Hepatocyte (in vitro differentiated cells): ENCODE measurements around the gene BABAM1. TPM values are rescaled to one million over a fixed set of nuclear protein-coding genes. Genes with fewer than 3 reads are reported as not detected.
A peak's percentile ranks its signal among the peaks of the same experiment; 100 is the strongest.

Source experiments
- DNase-seq: peaks from one replicate; pipeline ENCODE4 v3.0.0-alpha.2; 2016; ENCODE audit warnings: low spot score
- H2AFZ ChIP-seq: fragments of 200-600 bp; sonication (generic); 2 replicates; pipeline ENCODE4 v1.6.0; 2016; ENCODE audit warnings: antibody characterized with exemption, mild to moderate bottlenecking
- H3K27ac ChIP-seq: fragments of 200-600 bp; sonication (generic); 2 replicates; pipeline ENCODE4 v1.5.1; 2016; ENCODE audit warnings: mild to moderate bottlenecking
- H3K27me3 ChIP-seq: fragments of 200-600 bp; sonication (generic); 2 replicates; pipeline ENCODE4 v1.6.1; 2016
- H3K36me3 ChIP-seq: fragments of 200-600 bp; sonication (generic); replicated peaks from 2 replicates; pipeline ENCODE4 v1.5.1; 2016; ENCODE audit warnings: low read depth; ENCODE audit not compliant: insufficient read depth
- H3K4me1 ChIP-seq: fragments of 200-600 bp; sonication (generic); 2 replicates; pipeline ENCODE4 v1.5.1; 2016; ENCODE audit warnings: mild to moderate bottlenecking, moderate library complexity; ENCODE audit not compliant: insufficient read depth
- H3K4me2 ChIP-seq: fragments of 200-600 bp; sonication (generic); 2 replicates; pipeline ENCODE4 v1.6.0; 2016
- H3K4me3 ChIP-seq: fragments of 200-600 bp; sonication (generic); 2 replicates; pipeline ENCODE4 v1.5.1; 2016; ENCODE audit warnings: mild to moderate bottlenecking
- H3K79me2 ChIP-seq: fragments of 200-600 bp; sonication (generic); 2 replicates; pipeline ENCODE4 v1.6.0; 2017; ENCODE audit warnings: mild to moderate bottlenecking
- H3K9me2 ChIP-seq: fragments of 200-600 bp; sonication (generic); replicated peaks from 2 replicates; pipeline ENCODE4 v1.6.0; 2017; ENCODE audit warnings: mild to moderate bottlenecking; ENCODE audit not compliant: insufficient read depth
- H3K9me3 ChIP-seq: fragments of 200-600 bp; sonication (generic); 2 replicates; pipeline ENCODE4 v1.5.1; 2016; ENCODE audit warnings: low read depth, mild to moderate bottlenecking
- H4K20me1 ChIP-seq: fragments of 200-600 bp; sonication (generic); 2 replicates; pipeline ENCODE4 v1.6.0; 2016; ENCODE audit warnings: mild to moderate bottlenecking; ENCODE audit not compliant: insufficient read depth, poor library complexity, severe bottlenecking
- CTCF ChIP-seq: fragments of 200-600 bp; sonication (generic); IDR thresholded peaks from 2 replicates; pipeline ENCODE4 v1.5.1; 2016; ENCODE audit warnings: antibody characterized with exemption, mild to moderate bottlenecking; ENCODE audit not compliant: poor library complexity
- EZH2 ChIP-seq: fragments of 200-600 bp; sonication (generic); IDR thresholded peaks from 2 replicates; pipeline ENCODE4 v1.6.1; 2016; ENCODE audit warnings: antibody characterized with exemption, mild to moderate bottlenecking, borderline replicate concordance
- EZH2phosphoT487 ChIP-seq: fragments of 200-600 bp; sonication (generic); IDR thresholded peaks from one replicate; pipeline ENCODE4 v1.6.1; 2018; ENCODE audit warnings: antibody characterized with exemption, mild to moderate bottlenecking, low read depth, moderate library complexity; ENCODE audit not compliant: unreplicated experiment, severe bottlenecking
- WGBS: methylation state at CpG from one replicate; pipeline ENCODE4 v1.1.6; 2016; ENCODE audit warnings: low lambda C conversion rate; ENCODE audit errors: missing lambda C conversion rate; 5-methylcytosine and 5-hydroxymethylcytosine counted together
- polyA plus RNA-seq: library from polyadenylated mRNA; unstranded; fragments of >200 nt; fragmentation: Nextera tagmentation; extraction: Ambion mirVana; gene quantifications from 2 replicates; pipeline ENCODE4 v1.2.1, GENCODE V29; 2016
- total RNA-seq: library from RNA; depleted of rRNA; stranded (reverse); fragments of >200 nt; gene quantifications from 2 replicates; pipeline ENCODE4 v1.2.3, GENCODE V29; 2014

Gene BABAM1
- total and polyA plus RNA-seq, 2 experiments from 2014 or later = 63.8 to 94.1 TPM

GRCh38 chr19:17327654-17328516, 60.6 kb downstream of the BABAM1 start:
- Histone ChIP-seq H4K20me1 (no peaks in the 10 kb centered on the region), H3K4me1 (peaks cover 12% of the 10 kb centered on the region), H3K27ac (peak overlapping the region; percentile 85), H3K79me2 (no peaks in the 10 kb centered on the region), H3K4me2 (peak overlapping the region; percentile 94), H3K9me3 (no peaks in the 10 kb centered on the region), H3K36me3 (no peaks in the 10 kb centered on the region), H3K9me2 (no peaks in the 10 kb centered on the region), H2AFZ (peak overlapping the region; percentile 90), H3K27me3 (no peaks in the 10 kb centered on the region), H3K4me3 (no peak overlapping the region)
- 16% methylated on average over 47 of the region's 64 CpGs for WGBS
- TF ChIP-seq EZH2 (no peak), EZH2phosphoT487 (no peak), CTCF (peak; percentile 47)
- DNase-seq = peak; percentile 89

Other genes with a start within 250 kb of the BABAM1 start
- gene CPAMD8, start 240.6 kb upstream of the BABAM1 start, total RNA-seq = 9.3 and 17.6 TPM in 2 replicates
- 7.9 and 8.7 TPM in 2 replicates for gene CPAMD8, start 240.6 kb upstream of the BABAM1 start, polyA plus RNA-seq
- 2.8 and 6.3 TPM in 2 replicates for gene HAUS8, start 192.0 kb upstream of the BABAM1 start, total RNA-seq
- gene HAUS8, start 192.0 kb upstream of the BABAM1 start, polyA plus RNA-seq = 5.5 and 8.5 TPM in 2 replicates
- 29.1 and 32.4 TPM in 2 replicates for gene MYO9B, start 191.7 kb upstream of the BABAM1 start, total RNA-seq
- 29.3 and 29.9 TPM in 2 replicates for gene MYO9B, start 191.7 kb upstream of the BABAM1 start, polyA plus RNA-seq
- 22.4 and 26.9 TPM in 2 replicates for gene USE1, start 52.1 kb upstream of the BABAM1 start, total RNA-seq
- gene USE1, start 52.1 kb upstream of the BABAM1 start, polyA plus RNA-seq = 42.6 and 46.7 TPM in 2 replicates
- gene OCEL1, start 41.2 kb upstream of the BABAM1 start, total RNA-seq = 9.5 and 15.3 TPM in 2 replicates
- 44.7 and 47.7 TPM in 2 replicates for gene OCEL1, start 41.2 kb upstream of the BABAM1 start, polyA plus RNA-seq
- gene NR2F6, start 21.5 kb upstream of the BABAM1 start, total RNA-seq = 116 and 133 TPM in 2 replicates
- gene NR2F6, start 21.5 kb upstream of the BABAM1 start, polyA plus RNA-seq = 157 and 169 TPM in 2 replicates
- 3.0 TPM in 1 of 2 replicates, not detected in the other for gene USHBP1, start 2.7 kb upstream of the BABAM1 start, total RNA-seq
- 0.98 and 1.2 TPM in 2 replicates for gene USHBP1, start 2.7 kb upstream of the BABAM1 start, polyA plus RNA-seq
- 0.28 and 0.90 TPM in 2 replicates for gene ANKLE1, start 14.5 kb downstream of the BABAM1 start, total RNA-seq
- 0.29 and 0.58 TPM in 2 replicates for gene ANKLE1, start 14.5 kb downstream of the BABAM1 start, polyA plus RNA-seq
- 12.9 and 15.9 TPM in 2 replicates for gene ABHD8, start 36.0 kb downstream of the BABAM1 start, total RNA-seq
- gene ABHD8, start 36.0 kb downstream of the BABAM1 start, polyA plus RNA-seq = 17.6 and 19.3 TPM in 2 replicates
- gene MRPL34, start 38.4 kb downstream of the BABAM1 start, total RNA-seq = 47.7 and 61.1 TPM in 2 replicates
- 113 and 131 TPM in 2 replicates for gene MRPL34, start 38.4 kb downstream of the BABAM1 start, polyA plus RNA-seq
- 29.4 and 43.1 TPM in 2 replicates for gene DDA1, start 42.1 kb downstream of the BABAM1 start, total RNA-seq
- gene DDA1, start 42.1 kb downstream of the BABAM1 start, polyA plus RNA-seq = 59.4 and 60.0 TPM in 2 replicates
- 4.6 and 7.3 TPM in 2 replicates for gene ANO8, start 67.4 kb downstream of the BABAM1 start, total RNA-seq
- gene ANO8, start 67.4 kb downstream of the BABAM1 start, polyA plus RNA-seq = 1.1 and 1.9 TPM in 2 replicates
- gene GTPBP3, start 70.1 kb downstream of the BABAM1 start, total RNA-seq = 18.1 and 20.9 TPM in 2 replicates
- gene GTPBP3, start 70.1 kb downstream of the BABAM1 start, polyA plus RNA-seq = 13.2 and 18.1 TPM in 2 replicates
- gene PLVAP, start 109.9 kb downstream of the BABAM1 start, total RNA-seq = 1.4 and 1.8 TPM in 2 replicates
- gene PLVAP, start 109.9 kb downstream of the BABAM1 start, polyA plus RNA-seq = 2.5 and 5.3 TPM in 2 replicates
- gene CCDC194, start 126.8 kb downstream of the BABAM1 start, total RNA-seq = not detected in 2 replicates
- gene CCDC194, start 126.8 kb downstream of the BABAM1 start, polyA plus RNA-seq = 0.80 TPM in 1 of 2 replicates, not detected in the other
- gene BST2, start 138.2 kb downstream of the BABAM1 start, total RNA-seq = 43.2 and 50.1 TPM in 2 replicates
- 129 and 195 TPM in 2 replicates for gene BST2, start 138.2 kb downstream of the BABAM1 start, polyA plus RNA-seq
- 36.1 and 46.4 TPM in 2 replicates for gene MVB12A, start 152.6 kb downstream of the BABAM1 start, total RNA-seq
- 65.2 and 77.1 TPM in 2 replicates for gene MVB12A, start 152.6 kb downstream of the BABAM1 start, polyA plus RNA-seq
- 1.0 and 1.2 TPM in 2 replicates for gene TMEM221, start 181.2 kb downstream of the BABAM1 start, total RNA-seq
- 2.0 and 2.5 TPM in 2 replicates for gene TMEM221, start 181.2 kb downstream of the BABAM1 start, polyA plus RNA-seq
- gene NXNL1, start 193.5 kb downstream of the BABAM1 start, total RNA-seq = not detected in 2 replicates
- 0.17 TPM in 1 of 2 replicates, not detected in the other for gene NXNL1, start 193.5 kb downstream of the BABAM1 start, polyA plus RNA-seq
- 6.2 and 8.7 TPM in 2 replicates for gene SLC27A1, start 203.1 kb downstream of the BABAM1 start, total RNA-seq
- 8.6 and 10.9 TPM in 2 replicates for gene SLC27A1, start 203.1 kb downstream of the BABAM1 start, polyA plus RNA-seq
- gene PGLS, start 244.2 kb downstream of the BABAM1 start, total RNA-seq = 89.9 and 94.4 TPM in 2 replicates
- gene PGLS, start 244.2 kb downstream of the BABAM1 start, polyA plus RNA-seq = 98.7 and 122 TPM in 2 replicates